Endodermal cell (in vitro differentiated cells): ENCODE results near the gene ENPP7. TPM values are rescaled to one million over a fixed set of nuclear protein-coding genes. Genes with fewer than 3 reads are reported as not detected.

Experiments
- DNase-seq: peaks from one replicate; pipeline ENCODE4 v3.0.0-alpha.2; 2017
- H3K27ac ChIP-seq: 2 replicates; pipeline ENCODE4 v1.5.1; 2013; ENCODE audit warnings: mild to moderate bottlenecking, low read depth, low read length, moderate library complexity
- H3K27me3 ChIP-seq: 2 replicates; pipeline ENCODE4 v1.6.1; 2013; ENCODE audit warnings: mild to moderate bottlenecking, low read length, moderate library complexity; ENCODE audit not compliant: insufficient read depth, control insufficient read depth, poor library complexity, severe bottlenecking
- H3K36me3 ChIP-seq: 2 replicates; pipeline ENCODE4 v1.7.0; 2013; ENCODE audit warnings: mild to moderate bottlenecking, low read length, moderate library complexity; ENCODE audit not compliant: control insufficient read depth, insufficient read depth
- H3K4me1 ChIP-seq: one replicate; pipeline ENCODE4 v1.7.0; 2013; ENCODE audit warnings: low read length; ENCODE audit not compliant: control insufficient read depth, insufficient read depth
- H3K4me3 ChIP-seq: 2 replicates; pipeline ENCODE4 v1.5.1; 2013; ENCODE audit warnings: mild to moderate bottlenecking, low read length, moderate library complexity
- H3K9ac ChIP-seq: 2 replicates; pipeline ENCODE4 v1.6.1; 2013; ENCODE audit warnings: mild to moderate bottlenecking, low read length, moderate library complexity; ENCODE audit not compliant: poor library complexity, severe bottlenecking; ENCODE audit errors: extremely low read depth
- H3K9me3 ChIP-seq: 2 replicates; pipeline ENCODE4 v1.6.1; 2013; ENCODE audit warnings: mild to moderate bottlenecking, low read length, moderate library complexity; ENCODE audit not compliant: control insufficient read depth
- H3K27ac Mint-ChIP-seq: 2 replicates; pipeline ENCODE4 v1.8.0; 2020; ENCODE audit warnings: mixed read lengths
- H3K27me3 Mint-ChIP-seq: 2 replicates; pipeline ENCODE4 v1.8.0; 2021; ENCODE audit warnings: mild to moderate bottlenecking, mixed read lengths; ENCODE audit not compliant: insufficient read depth
- H3K36me3 Mint-ChIP-seq: 2 replicates; pipeline ENCODE4 v1.8.0; 2020; ENCODE audit warnings: low read depth, mixed read lengths
- H3K4me1 Mint-ChIP-seq: 2 replicates; pipeline ENCODE4 v1.8.0; 2020; ENCODE audit warnings: mixed read lengths
- H3K4me3 Mint-ChIP-seq: 2 replicates; pipeline ENCODE4 v1.8.0; 2020; ENCODE audit warnings: mild to moderate bottlenecking, moderate library complexity, mixed read lengths
- H3K9me3 Mint-ChIP-seq: 2 replicates; pipeline ENCODE4 v1.8.0; 2020; ENCODE audit warnings: mild to moderate bottlenecking, mixed read lengths
- WGBS, 2 experiments: methylation state at CpG; one replicate each; pipeline versions ENCODE4 v1.1.5 to v1.1.7; 2013; ENCODE audit warnings: missing lambda C conversion rate in 2 of 2, mixed read lengths in 1 of 2; ENCODE audit not compliant: insufficient coverage in 1 of 2, insufficient read length in 1 of 2; 5-methylcytosine and 5-hydroxymethylcytosine counted together
- total RNA-seq, 2 donors: library from RNA; stranded (reverse); fragmentation: NEBNext Ultra II Directional in 1 of 2; extraction: Animal tissue kit (Norgen Biotek cat#: 25700) in 1 of 2; gene quantifications; 2 replicates in 1 of 2; 3 replicates in 1 of 2; pipeline ENCODE4 v1.2.1, GENCODE V29; 2021
- TF ChIP-seq, protein P1 (sequence below): fragments of 200-600 bp; sonication (generic); conservative IDR thresholded peaks from 2 replicates; pipeline ENCODE4 v1.5.0; 2021; ENCODE audit warnings: antibody characterized with exemption, mild to moderate bottlenecking

Gene ENPP7
- total RNA-seq, 2 donors from 2014 or later: not detected

DNA sequence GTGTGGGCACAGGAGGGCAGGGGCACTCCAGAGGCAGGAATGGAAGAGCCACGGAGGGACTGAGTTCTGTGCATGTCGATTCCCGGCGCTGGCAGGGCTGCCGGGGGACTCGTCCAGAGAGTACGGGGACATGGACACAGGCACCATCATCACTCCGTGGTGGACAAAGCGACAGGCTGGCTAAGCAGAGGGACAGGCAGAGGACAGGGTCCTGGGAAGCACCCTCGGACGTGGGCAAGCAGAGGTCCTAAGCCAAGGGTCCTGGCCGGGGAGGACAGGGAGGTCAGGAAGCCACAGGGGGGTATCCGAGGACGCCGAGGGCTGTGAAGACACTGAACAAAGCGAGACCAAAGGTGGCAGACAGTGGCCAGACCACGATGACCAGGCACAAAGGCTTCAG lies 44.3 kb upstream of the ENPP7 start:
- DNase-seq: no peak
- H3K27me3 Mint-ChIP-seq: peaks cover 2% of the 10 kb centered on the region
- H3K27me3 ChIP-seq: no peaks in the 10 kb centered on the region
- no peaks in the 10 kb centered on the region for H3K9me3 ChIP-seq
- WGBS, 2 experiments: 89 to 97% methylated on average over 10 to 17 of the region's 17 CpGs
- H3K4me3 Mint-ChIP-seq: no peak overlapping the region
- H3K36me3 ChIP-seq: no peaks in the 10 kb centered on the region
- no peaks in the 10 kb centered on the region for H3K4me1 Mint-ChIP-seq
- no peaks in the 10 kb centered on the region for H3K9me3 Mint-ChIP-seq
- H3K4me1 ChIP-seq: no peaks in the 10 kb centered on the region
- TF ChIP-seq, protein P1, sequence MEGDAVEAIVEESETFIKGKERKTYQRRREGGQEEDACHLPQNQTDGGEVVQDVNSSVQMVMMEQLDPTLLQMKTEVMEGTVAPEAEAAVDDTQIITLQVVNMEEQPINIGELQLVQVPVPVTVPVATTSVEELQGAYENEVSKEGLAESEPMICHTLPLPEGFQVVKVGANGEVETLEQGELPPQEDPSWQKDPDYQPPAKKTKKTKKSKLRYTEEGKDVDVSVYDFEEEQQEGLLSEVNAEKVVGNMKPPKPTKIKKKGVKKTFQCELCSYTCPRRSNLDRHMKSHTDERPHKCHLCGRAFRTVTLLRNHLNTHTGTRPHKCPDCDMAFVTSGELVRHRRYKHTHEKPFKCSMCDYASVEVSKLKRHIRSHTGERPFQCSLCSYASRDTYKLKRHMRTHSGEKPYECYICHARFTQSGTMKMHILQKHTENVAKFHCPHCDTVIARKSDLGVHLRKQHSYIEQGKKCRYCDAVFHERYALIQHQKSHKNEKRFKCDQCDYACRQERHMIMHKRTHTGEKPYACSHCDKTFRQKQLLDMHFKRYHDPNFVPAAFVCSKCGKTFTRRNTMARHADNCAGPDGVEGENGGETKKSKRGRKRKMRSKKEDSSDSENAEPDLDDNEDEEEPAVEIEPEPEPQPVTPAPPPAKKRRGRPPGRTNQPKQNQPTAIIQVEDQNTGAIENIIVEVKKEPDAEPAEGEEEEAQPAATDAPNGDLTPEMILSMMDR: no peak
- H3K27ac Mint-ChIP-seq: no peak overlapping the region
- H3K27ac ChIP-seq: no peak overlapping the region
- no peak overlapping the region for H3K4me3 ChIP-seq
- no peaks in the 10 kb centered on the region for H3K36me3 Mint-ChIP-seq
- H3K9ac ChIP-seq: no peak overlapping the region

DNA sequence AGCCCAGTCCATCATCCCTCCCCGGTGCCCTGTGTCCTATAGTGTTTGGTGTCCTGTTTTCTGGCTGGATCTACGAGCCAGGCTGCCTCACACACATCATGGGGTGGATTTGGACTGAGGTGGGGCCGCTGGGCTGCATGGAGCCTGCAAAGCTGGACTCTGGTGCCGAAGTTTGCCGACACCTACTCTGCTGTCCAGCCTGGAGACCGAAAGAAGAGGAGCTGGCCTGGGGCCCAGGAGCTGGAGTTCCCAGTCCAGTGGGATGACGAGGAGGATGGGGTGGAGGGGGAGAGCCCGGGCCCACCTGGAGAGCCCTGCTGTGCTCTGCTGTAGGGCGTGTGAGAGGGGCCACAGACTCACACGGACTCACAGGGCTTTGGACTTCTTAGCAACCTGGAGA lies 40.3 kb upstream of the ENPP7 start:
- Mint-ChIP-seq H3K36me3 (no peaks in the 10 kb centered on the region), H3K27ac (no peak overlapping the region), H3K4me3 (no peak overlapping the region), H3K9me3 (no peaks in the 10 kb centered on the region), H3K4me1 (no peaks in the 10 kb centered on the region), H3K27me3 (peaks cover 2% of the 10 kb centered on the region)
- Histone ChIP-seq H3K4me1 (no peaks in the 10 kb centered on the region), H3K4me3 (no peak overlapping the region), H3K9ac (no peak overlapping the region), H3K27me3 (no peaks in the 10 kb centered on the region), H3K36me3 (no peaks in the 10 kb centered on the region), H3K27ac (no peak overlapping the region), H3K9me3 (no peaks in the 10 kb centered on the region)
- DNase-seq: no peak
- 78 to 80% methylated on average over 3 to 9 of the region's 10 CpGs for WGBS, 2 experiments
- TF ChIP-seq, protein P1: no peak

DNA sequence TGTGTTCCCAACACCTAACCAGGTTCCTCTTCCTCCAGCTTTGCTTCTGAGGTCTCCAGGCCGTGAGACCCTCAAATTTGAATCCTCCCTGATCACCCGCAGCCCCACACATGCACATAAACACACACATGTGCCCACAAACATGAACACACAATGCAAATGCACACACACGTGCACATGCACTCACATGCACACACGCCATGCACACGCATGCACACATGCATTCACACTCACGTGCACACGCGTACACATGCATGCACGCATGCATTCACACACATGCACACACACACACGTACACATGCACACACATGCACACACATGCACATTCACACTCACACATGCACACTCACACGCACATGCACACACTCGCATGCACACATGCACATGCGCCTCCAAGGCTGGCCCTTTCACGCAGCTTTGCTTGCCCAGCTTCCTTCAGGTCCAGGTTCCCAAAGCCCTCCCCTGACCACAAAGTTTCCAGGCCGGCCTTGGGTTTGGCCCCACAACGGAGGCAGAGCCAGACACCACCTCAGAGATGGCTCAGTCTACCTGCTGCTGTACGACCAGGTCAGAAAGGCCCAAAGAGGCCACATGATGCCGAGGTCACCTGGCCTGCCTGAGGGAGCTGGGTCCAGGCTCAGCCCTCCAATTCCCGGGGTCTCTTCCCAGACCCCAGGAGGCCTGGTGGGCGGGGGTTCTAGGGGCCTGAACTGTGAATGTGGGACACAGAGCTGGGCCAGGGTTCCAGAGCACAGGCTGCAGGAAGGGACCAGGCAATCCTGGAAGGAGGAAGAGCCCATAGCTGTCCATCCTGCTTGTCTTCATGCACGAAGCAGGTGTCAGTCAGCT lies 39.5 kb upstream of the ENPP7 start:
- Mint-ChIP-seq H3K4me1 (no peaks in the 10 kb centered on the region), H3K36me3 (no peaks in the 10 kb centered on the region), H3K27me3 (no peaks in the 10 kb centered on the region), H3K4me3 (no peak overlapping the region), H3K9me3 (no peaks in the 10 kb centered on the region), H3K27ac (no peak overlapping the region)
- H3K4me3 ChIP-seq: no peak overlapping the region
- WGBS, 2 experiments: 81 to 90% methylated on average over 8 to 21 of the region's 21 CpGs
- H3K9me3 ChIP-seq: no peaks in the 10 kb centered on the region
- TF ChIP-seq, protein P1: no peak
- H3K27me3 ChIP-seq: no peaks in the 10 kb centered on the region
- H3K9ac ChIP-seq: no peak overlapping the region
- no peaks in the 10 kb centered on the region for H3K4me1 ChIP-seq
- no peak overlapping the region for H3K27ac ChIP-seq
- no peaks in the 10 kb centered on the region for H3K36me3 ChIP-seq
- DNase-seq: no peak
